Activated naive CD4-positive, alpha-beta T cell treated with anti-CD3 and anti-CD28 coated beads, Interleukin-2, amount 50 U/mL, for 24 hours (primary cell): Measurements from ENCODE around the gene FAAP20.

ENCODE experiments used
- H3K27ac Mint-ChIP-seq: one replicate; pipeline ENCODE4 v1.8.0; 2021; ENCODE audit warnings: mild to moderate bottlenecking, mixed read lengths
- H3K27me3 Mint-ChIP-seq: one replicate; pipeline ENCODE4 v1.8.0; 2021; ENCODE audit warnings: mixed read lengths
- H3K36me3 Mint-ChIP-seq: one replicate; pipeline ENCODE4 v1.8.0; 2021; ENCODE audit warnings: mixed read lengths
- H3K4me1 Mint-ChIP-seq: one replicate; pipeline ENCODE4 v1.8.0; 2021; ENCODE audit warnings: mixed read lengths
- H3K4me3 Mint-ChIP-seq: one replicate; pipeline ENCODE4 v1.8.0; 2021; ENCODE audit warnings: mild to moderate bottlenecking, mixed read lengths
- H3K9me3 Mint-ChIP-seq: one replicate; pipeline ENCODE4 v1.8.0; 2021; ENCODE audit warnings: mixed read lengths

The FAAP20 gene, protein sequence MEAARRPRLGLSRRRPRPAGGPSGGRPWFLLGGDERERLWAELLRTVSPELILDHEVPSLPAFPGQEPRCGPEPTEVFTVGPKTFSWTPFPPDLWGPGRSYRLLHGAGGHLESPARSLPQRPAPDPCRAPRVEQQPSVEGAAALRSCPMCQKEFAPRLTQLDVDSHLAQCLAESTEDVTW

DNA sequence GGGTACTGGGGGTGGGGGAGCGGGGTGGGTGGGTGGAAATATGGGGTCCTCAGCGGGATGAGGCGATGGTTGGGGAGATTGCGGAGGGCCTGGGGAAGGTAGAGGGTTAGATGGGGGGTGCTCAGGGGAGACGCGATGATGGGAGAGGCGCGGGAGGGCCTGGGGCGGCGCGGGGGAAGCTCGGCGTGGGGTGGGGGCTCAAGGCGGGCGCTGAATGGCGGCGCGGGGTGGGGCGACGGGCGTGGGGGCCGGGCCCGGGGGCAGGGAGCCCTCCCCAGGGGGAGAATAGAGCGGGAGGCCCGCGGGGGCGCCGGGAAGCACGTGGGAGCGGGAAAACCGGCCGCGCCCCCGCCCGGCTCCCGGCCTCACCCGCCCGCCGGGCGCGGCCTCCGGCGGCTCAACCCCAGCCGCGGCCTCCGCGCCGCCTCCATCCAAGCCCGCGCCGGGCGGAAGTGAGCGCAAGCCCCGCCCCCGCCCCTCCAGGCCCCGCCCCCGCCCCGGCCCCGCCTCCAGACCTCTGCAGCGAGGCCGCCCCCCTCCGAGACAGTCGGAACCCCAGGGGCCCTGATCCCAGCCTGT, at the start of gene FAAP20:
FAAP20 (minus strand) TSS at position 454 of the 579 bp plus-strand sequence; CDS start at position 431, 23 bp downstream.
- Mint-ChIP-seq H3K27ac (peak within 1 kb of the TSS; percentile 80), H3K36me3 (no peaks in the 10 kb centered on the region), H3K27me3 (no peaks in the 10 kb centered on the region), H3K4me3 (peak within 1 kb of the TSS; percentile 84), H3K4me1 (peaks cover 24% of the 10 kb centered on the region), H3K9me3 (no peaks in the 10 kb centered on the region)

DNA sequence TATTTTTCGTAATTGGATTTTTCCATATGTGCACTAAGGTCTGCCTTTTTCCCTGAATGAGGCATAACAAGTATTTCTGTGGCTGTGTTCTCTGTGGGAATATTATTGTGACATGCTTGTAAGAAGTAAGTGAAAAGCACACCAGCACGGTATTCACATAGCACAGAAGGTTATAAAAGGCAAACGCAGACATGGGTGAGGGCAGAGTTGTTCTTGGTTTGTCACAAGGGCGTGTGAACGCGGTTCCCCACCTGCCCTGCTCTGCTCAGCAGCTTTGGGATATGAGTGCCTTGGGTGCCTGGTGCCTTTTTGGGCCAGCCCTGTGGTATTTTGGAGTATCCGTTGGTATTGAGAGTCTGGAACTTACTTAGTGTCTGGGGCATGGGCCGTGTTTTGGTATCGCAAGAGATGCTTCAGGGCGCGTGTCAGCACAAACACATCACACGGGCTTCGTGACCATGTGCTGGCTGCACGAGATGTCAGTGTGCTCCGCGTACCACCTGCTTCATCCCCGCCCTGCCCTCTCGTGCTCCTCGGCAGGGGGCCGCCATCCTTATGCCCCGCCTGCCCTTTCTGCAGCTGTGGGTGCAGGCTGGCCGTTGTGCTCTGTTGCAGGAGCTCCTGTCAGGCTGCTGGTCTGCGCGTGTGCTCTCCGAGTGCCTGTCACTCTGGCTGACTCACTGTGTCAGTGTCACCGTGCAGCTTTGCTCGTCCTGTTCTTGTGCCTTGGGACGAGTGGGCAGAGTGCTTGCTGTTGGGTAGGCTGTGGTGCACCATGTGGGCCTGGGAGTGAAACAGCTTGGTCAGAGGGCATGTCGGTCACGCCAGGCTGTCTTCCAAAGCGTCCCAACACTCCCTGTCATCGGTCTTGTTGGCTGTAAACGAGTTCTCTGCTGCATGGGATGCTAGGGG, 48.5 kb upstream of the FAAP20 start:
- Mint-ChIP-seq H3K9me3 (no peaks in the 10 kb centered on the region), H3K4me3 (peak overlapping the region; percentile 34), H3K36me3 (peaks cover 3% of the 10 kb centered on the region), H3K27ac (peak overlapping the region; percentile 12), H3K27me3 (no peaks in the 10 kb centered on the region), H3K4me1 (peaks cover 86% of the 10 kb centered on the region)

DNA sequence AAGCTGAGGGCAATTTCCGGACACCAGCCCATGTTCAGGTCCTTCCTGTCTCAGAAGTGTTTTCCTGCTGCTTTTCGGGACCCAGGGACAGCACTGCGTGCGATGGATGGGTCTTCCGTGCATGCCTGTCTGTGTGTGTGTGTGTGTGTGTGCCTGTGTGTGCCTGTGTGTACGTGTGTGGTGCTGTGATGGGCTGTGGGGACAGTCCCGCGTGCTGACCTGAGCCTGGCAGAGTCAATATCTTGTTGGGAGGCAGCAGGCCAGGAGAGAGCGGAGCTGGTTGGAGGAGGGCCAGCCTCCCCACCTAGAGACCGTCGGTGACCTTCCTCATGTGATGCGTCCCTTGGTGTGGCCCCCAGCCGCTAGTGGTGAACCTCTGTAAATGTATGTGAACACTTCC, 47.2 kb upstream of the FAAP20 start:
- Mint-ChIP-seq H3K36me3 (peaks cover 3% of the 10 kb centered on the region), H3K4me1 (peaks cover 84% of the 10 kb centered on the region), H3K27ac (peak overlapping the region; percentile 48), H3K9me3 (no peaks in the 10 kb centered on the region), H3K4me3 (peak overlapping the region; percentile 34), H3K27me3 (no peaks in the 10 kb centered on the region)

DNA sequence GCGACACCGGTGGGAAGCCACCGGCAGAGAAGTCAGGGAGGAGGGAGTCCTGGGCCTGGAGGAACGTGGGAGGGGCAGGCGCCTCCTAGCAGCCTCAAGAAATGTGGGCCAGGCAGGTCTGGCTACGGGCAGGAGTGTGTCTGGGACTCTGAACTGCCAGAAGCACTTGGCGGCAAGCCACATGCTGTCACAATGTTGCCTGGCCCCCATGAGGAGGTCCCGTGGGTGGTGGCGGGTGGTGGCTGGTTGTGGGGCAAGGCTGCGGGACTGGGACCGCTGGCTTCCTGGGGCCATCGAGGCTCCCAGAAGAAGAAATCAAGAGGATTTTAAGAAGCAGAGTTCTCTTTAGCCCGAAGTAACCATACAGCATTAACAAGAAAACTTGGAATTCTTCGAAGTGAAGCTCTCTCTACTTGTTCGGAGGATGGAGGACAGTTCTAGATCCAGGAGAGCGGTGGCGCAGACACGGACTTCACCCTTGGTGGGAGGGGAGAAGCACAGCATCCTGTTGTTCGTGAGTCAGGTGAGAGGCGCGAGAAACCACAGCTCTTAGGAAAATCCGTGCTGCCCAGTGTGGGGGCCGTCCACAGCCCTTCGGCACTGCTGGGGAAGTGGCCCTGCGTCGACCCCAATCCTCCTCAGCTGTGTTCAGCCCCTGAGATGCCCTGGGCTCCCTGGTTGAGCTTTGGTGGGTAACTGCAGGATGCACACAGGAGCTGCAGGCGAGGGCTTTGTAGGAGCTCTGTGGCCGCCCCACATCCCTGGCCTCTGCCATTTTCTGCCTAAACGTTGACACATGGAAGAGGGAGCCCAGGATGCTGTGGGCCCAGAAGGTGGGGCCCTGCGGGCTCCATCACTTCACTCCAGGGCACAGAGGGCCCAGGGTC, 45.9 kb upstream of the FAAP20 start:
- no peaks in the 10 kb centered on the region for H3K9me3 Mint-ChIP-seq
- H3K27ac Mint-ChIP-seq = peak overlapping the region; percentile 73
- peak overlapping the region; percentile 63 for H3K4me3 Mint-ChIP-seq
- H3K36me3 Mint-ChIP-seq = peaks cover 5% of the 10 kb centered on the region
- H3K27me3 Mint-ChIP-seq = no peaks in the 10 kb centered on the region
- peaks cover 87% of the 10 kb centered on the region for H3K4me1 Mint-ChIP-seq

DNA sequence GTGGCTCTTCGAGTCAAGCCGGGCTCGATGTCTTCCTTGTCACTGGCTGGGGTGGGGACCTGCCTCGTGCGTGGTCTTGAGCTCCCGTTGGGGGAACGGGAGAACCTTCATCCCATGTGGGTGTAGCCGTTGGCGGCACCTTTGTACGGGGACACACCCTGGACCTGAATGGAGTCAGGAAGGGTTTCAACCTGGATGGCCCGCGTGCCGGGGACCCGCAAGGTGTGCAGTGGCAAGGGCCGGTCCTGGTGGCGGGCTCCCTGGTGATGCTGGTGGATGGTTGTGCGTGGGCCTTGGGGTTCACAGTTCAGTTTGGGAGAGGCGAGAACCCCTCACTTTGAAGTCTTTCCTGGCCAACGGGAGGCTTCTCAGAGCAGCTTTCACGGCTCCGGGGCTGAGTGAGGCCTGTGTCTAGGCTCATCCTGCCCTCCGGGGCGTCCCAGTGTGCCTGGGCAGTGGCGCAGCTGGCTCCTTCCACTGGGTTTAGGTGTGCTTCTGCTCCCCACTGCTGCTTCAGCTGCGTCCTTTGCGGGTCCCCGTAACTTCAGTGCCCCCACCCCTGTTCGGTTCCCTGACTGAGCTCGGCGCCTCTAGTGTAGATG, 44.9 kb upstream of the FAAP20 start:
- H3K27me3 Mint-ChIP-seq = no peaks in the 10 kb centered on the region
- peak overlapping the region; percentile 64 for H3K4me3 Mint-ChIP-seq
- H3K36me3 Mint-ChIP-seq = peaks cover 5% of the 10 kb centered on the region
- H3K9me3 Mint-ChIP-seq = no peaks in the 10 kb centered on the region
- H3K4me1 Mint-ChIP-seq = peaks cover 84% of the 10 kb centered on the region
- H3K27ac Mint-ChIP-seq = peak overlapping the region; percentile 76

DNA sequence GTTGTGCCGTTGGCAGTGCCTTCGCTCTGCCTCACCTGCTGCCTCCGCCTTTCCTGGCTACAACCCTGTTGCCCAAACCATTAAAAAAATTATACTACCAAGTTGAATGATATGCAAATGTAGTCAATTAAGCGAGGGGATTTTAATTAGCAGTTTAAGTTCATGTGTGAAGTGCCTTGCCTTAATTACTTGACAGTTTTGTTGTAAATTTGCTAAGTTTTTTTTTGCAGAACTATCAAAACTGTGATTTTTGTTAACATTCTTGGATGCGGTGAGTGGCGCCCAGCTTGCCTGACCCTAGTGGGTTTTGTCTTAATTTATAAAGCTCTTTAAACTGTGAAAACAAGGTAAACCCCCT, 44.4 kb upstream of the FAAP20 start:
- Mint-ChIP-seq H3K4me1 (peaks cover 86% of the 10 kb centered on the region), H3K27ac (peak overlapping the region; percentile 76), H3K36me3 (peaks cover 5% of the 10 kb centered on the region), H3K9me3 (no peaks in the 10 kb centered on the region), H3K4me3 (peak overlapping the region; percentile 64), H3K27me3 (no peaks in the 10 kb centered on the region)

DNA sequence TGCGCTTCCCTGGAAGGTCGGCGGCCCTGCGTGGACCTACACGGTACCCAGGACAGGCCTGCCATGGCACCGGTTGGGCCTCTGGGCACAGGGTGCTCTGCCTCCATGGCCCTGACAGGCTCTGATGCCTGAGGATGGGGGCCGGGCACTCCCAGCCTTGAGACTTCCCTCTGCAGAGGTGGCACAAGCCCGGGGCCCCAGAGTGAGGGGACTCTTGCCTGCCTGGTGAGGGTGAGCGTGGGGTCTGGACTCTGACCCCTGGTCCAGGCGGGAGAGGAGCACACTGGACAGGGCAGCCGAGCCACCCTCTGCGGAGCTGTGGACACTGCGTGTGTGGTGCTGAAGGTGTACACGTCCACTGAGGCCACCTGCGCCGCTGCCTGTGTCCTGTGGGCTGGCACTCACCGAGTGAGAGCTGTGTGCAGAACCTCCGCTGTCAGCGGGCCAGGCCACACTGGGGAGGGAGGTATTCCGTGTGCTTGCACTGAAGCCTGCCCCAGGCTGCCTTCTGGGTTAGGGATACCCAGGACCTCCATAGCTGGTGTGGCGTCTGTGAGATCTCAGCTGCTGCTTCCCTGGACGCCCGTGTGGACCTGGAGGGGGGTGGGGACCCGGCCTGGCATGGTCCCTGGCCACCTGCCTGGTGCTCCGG, 43.9 kb upstream of the FAAP20 start:
- Mint-ChIP-seq H3K9me3 (no peaks in the 10 kb centered on the region), H3K4me1 (peaks cover 85% of the 10 kb centered on the region), H3K36me3 (peaks cover 3% of the 10 kb centered on the region), H3K27me3 (no peaks in the 10 kb centered on the region), H3K27ac (no peak overlapping the region), H3K4me3 (peak overlapping the region; percentile 64)

DNA sequence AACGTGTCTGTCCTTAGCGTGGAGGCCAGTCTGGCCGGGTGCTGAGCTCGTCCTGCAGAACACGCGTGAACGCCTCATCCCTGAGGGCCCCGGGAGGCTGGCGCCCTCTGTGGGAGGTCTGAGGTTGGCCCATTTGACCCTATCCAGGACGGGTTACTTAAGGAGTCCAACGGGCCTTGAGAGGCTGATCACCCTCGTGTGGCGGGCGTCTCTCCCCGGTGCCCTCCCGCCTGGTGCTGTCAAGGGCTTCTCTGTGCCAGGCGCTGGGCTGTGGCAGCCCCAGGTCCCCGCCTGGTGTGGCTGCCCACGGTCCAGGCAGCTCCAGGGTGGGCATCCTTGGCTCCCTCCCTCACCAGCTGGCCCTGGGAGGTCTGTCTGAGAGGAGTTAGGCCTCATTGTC, 43.2 kb upstream of the FAAP20 start:
- Mint-ChIP-seq H3K4me1 (peaks cover 86% of the 10 kb centered on the region), H3K27me3 (no peaks in the 10 kb centered on the region), H3K36me3 (peaks cover 3% of the 10 kb centered on the region), H3K27ac (peak overlapping the region; percentile 80), H3K9me3 (no peaks in the 10 kb centered on the region), H3K4me3 (peak overlapping the region; percentile 78)

DNA sequence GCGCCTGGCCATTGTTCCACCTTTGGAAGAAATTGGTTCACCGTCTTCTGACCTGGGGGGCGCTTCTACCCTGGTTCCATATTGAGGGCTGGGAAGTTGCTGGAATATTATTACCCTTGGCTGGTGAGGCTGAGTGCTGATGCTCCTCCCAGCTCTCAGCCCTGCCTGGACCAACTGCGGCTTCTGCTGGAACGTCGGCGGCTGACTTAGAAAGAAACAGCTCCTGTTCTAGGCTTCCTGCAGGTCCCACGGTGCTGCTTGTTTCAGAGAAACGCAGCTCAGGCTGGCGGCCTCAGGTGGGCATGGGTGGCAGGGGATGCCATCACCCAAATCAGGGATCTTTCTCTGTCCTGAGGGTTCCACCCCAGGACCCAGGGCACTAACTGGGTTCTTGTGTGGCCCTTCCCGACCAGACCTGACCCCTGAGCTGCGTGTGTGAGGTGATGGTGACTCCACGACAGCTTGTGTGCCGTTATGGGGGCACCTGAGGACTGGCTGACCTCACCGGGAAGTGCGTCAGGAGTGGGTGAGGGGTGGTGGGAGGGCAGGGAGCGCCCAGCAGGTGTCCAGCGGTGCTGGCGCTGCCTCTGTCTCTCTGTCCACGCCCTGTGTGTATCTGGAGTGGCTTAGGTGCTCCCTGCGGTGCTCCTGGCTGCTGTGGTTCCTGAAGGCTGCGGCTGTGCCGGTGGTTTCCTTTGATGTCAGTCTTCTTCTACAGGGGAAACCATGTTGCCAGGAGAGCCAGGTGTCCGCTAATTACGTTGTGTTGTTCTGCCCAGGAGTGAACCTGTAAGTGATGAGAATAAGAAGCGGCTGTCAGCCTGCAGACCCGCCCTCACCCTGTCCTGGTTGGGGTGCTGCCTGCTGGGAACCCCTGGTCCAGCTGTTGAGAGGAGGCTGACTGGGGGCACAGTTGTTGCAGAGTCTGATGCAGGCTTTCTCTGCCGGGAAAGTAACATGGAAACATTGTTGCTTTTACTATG, 42.4 kb upstream of the FAAP20 start:
- Mint-ChIP-seq H3K27ac (peak overlapping the region; percentile 80), H3K4me3 (peak overlapping the region; percentile 78), H3K4me1 (peaks cover 83% of the 10 kb centered on the region), H3K9me3 (no peaks in the 10 kb centered on the region), H3K36me3 (peaks cover 3% of the 10 kb centered on the region), H3K27me3 (no peaks in the 10 kb centered on the region)

DNA sequence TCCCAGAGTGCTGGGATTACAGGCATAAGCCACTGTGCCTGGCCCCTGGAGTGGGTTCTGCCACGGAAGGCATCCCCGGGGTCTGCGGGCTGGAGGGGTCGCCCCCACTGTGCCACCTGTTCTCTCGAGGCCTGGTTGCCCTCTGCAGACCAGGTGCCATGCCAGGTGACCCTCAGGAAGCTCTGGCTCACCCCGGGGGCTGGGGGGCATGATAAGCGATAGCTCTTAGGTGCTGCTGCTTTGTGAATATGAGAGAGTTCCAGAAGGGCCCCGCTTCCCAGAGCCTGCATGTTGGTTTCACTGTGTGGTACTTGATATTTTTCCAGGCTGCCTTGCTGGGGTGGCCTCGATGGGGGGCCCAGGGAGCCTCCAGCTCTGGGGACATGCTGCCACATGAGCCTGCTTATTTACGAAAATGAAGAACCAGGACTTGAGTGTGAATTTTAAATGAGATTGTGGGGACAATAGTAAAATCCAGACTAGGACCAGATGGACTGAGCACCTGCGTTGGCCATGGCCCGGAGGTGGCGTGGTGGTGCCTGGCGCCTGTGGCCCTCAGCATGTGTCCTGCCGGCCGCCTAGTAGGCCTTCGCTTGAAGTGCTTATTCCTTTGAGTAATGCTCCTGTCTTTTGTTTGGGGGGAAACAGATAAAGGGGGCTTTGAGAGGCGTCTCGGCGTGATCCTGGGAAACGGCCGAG, 40.9 kb upstream of the FAAP20 start:
- H3K27me3 Mint-ChIP-seq = no peaks in the 10 kb centered on the region
- H3K9me3 Mint-ChIP-seq = no peaks in the 10 kb centered on the region
- peaks cover 81% of the 10 kb centered on the region for H3K4me1 Mint-ChIP-seq
- H3K36me3 Mint-ChIP-seq = peaks cover 4% of the 10 kb centered on the region
- peak overlapping the region; percentile 93 for H3K27ac Mint-ChIP-seq
- H3K4me3 Mint-ChIP-seq = peak overlapping the region; percentile 77

DNA sequence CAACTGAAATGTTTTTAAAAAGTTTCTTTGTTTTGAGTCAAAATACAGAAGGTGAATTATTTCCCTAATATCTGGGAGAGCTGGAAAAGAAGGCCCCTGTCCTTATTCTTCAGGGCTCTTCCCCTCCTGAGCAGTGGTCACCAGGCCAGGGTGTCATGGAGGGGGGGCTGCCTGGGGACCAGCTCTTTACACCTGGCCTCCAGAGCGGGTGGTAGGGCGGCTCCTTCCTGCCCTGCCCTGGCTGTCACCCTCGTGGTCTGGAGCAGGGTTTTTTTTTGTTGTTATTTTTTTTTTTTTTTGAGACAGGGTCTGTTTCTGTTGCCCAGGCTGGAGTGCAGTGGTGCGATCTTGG, 40.2 kb upstream of the FAAP20 start:
- peaks cover 4% of the 10 kb centered on the region for H3K36me3 Mint-ChIP-seq
- no peaks in the 10 kb centered on the region for H3K27me3 Mint-ChIP-seq
- peak overlapping the region; percentile 94 for H3K4me3 Mint-ChIP-seq
- peak overlapping the region; percentile 93 for H3K27ac Mint-ChIP-seq
- no peaks in the 10 kb centered on the region for H3K9me3 Mint-ChIP-seq
- H3K4me1 Mint-ChIP-seq = peaks cover 74% of the 10 kb centered on the region

DNA sequence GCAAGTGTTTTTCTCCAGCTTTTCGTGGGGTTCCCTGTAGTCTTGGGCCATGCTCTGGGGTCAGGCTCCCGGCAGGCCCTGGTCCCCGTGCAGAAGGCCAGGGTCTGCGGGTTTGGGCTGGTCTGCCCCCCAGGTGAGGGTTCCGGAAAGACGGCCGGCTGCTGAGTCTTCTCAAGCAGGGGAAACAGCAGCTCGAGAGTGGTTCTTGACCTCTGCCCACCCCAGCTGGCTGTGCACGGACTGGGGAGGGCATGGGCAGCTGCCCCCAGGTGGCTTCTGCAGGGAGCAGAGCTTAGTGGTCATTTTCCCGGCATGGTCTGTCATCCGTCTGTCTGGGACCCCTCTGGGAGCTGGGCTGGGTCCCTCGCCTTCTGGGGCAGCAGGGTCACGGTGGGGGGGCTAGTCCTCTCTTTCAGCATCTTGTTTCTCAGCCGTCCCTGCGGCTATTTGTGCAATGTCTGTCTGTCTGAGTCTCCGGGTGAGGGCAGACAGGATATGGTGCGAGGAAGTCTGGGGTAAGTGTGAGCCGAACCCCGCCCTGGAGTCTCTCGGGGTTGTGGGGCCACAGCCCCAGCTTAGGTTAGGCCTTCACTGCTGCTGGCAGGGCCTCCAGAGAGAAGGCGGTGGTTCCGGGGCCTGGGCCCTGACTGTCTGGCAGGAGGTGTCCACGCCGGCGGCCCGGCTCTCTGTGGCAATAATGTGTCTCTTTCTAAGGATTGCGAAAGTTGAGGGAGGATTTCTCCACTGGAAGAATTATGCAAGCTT, 39.6 kb upstream of the FAAP20 start:
- Mint-ChIP-seq H3K4me3 (peak overlapping the region; percentile 94), H3K27ac (peak overlapping the region; percentile 93), H3K27me3 (no peaks in the 10 kb centered on the region), H3K9me3 (no peaks in the 10 kb centered on the region), H3K4me1 (peaks cover 69% of the 10 kb centered on the region), H3K36me3 (peaks cover 4% of the 10 kb centered on the region)

DNA sequence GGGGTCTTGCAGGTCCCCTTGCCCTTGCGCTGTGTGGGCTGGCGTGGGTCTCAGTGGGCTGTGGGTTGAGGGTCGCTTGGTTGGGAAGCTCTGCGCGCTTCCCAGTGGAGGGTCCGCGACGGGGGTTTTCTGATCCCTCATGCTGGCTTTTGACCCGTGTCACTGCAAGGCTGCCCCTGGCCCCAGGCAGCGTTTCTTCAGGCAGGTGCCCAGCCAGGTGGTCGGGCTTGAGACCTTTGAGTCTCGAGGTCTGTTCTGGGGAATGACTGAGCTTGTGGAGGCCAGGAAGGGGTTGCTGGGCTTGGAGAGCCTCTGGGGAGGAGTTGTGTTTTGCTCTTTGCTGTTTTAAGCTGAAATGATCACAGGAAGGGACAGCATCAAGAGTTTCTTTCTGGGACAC, 38.9 kb upstream of the FAAP20 start:
- no peaks in the 10 kb centered on the region for H3K9me3 Mint-ChIP-seq
- H3K4me1 Mint-ChIP-seq = peaks cover 64% of the 10 kb centered on the region
- peak overlapping the region; percentile 87 for H3K27ac Mint-ChIP-seq
- peaks cover 4% of the 10 kb centered on the region for H3K36me3 Mint-ChIP-seq
- H3K4me3 Mint-ChIP-seq = peak overlapping the region; percentile 94
- H3K27me3 Mint-ChIP-seq = no peaks in the 10 kb centered on the region
